GM18858 (cell line): ENCODE measurements around the gene HIVEP3.

Experiments used
- ATAC-seq: cut with Tn5 transposase; IDR thresholded peaks from one replicate; pipeline ENCODE4 v1.9.1; 2021; ENCODE audit not compliant: unreplicated experiment

HIVEP3 gene

GRCh38 chr1:41620365-41621169 is 298.2 kb downstream of the HIVEP3 start:
- no peak for ATAC-seq

GRCh38 chr1:41619511-41620364 is 299.0 kb downstream of the HIVEP3 start:
- no peak for ATAC-seq

- no peak for ATAC-seq
Measured at GRCh38 chr1:41618871-41619270, 299.9 kb downstream of the HIVEP3 start.

GRCh38 chr1:41618066-41618825 is 300.5 kb downstream of the HIVEP3 start:
- no peak for ATAC-seq

- ATAC-seq = no peak
Measured at GRCh38 chr1:41617336-41617735, 301.4 kb downstream of the HIVEP3 start.

- ATAC-seq = no peak
Measured at GRCh38 chr1:41616563-41616962, 302.2 kb downstream of the HIVEP3 start.

GRCh38 chr1:41615981-41616380 is 302.7 kb downstream of the HIVEP3 start:
- no peak for ATAC-seq

- ATAC-seq = no peak
Measured at GRCh38 chr1:41615316-41615715, 303.4 kb downstream of the HIVEP3 start.

GRCh38 chr1:41614818-41615217 is 303.9 kb downstream of the HIVEP3 start:
- no peak for ATAC-seq

GRCh38 chr1:41613689-41614574 is 304.8 kb downstream of the HIVEP3 start:
- ATAC-seq = no peak

- no peak for ATAC-seq
Measured at GRCh38 chr1:41612953-41613352, 305.8 kb downstream of the HIVEP3 start.

GRCh38 chr1:41611932-41612450 is 306.7 kb downstream of the HIVEP3 start:
- no peak for ATAC-seq

GRCh38 chr1:41611068-41611931 is 307.4 kb downstream of the HIVEP3 start:
- ATAC-seq = no peak

- no peak for ATAC-seq
Measured at GRCh38 chr1:41610361-41610760, 308.4 kb downstream of the HIVEP3 start.

GRCh38 chr1:41609166-41609883 is 309.4 kb downstream of the HIVEP3 start:
- ATAC-seq = no peak

- ATAC-seq = no peak
Measured at GRCh38 chr1:41608211-41608610, 310.5 kb downstream of the HIVEP3 start.

GRCh38 chr1:41607808-41608207 is 310.9 kb downstream of the HIVEP3 start:
- ATAC-seq = no peak

- no peak for ATAC-seq
Measured at GRCh38 chr1:41599912-41600311, 318.8 kb downstream of the HIVEP3 start.

- ATAC-seq = no peak
Measured at GRCh38 chr1:41598325-41598724, 320.4 kb downstream of the HIVEP3 start.
